NCI-H82 treated with DMSO at 0.1 percent for 48 hours (cell line): Measurements from ENCODE around the gene AMBRA1.
"Not testable (repeated sequence)": the region's sequence is repeated elsewhere in the genome, so short reads cannot be mapped to it uniquely, and the experiment has no call there.

Experiments
- DNase-seq: peaks from one replicate; lab custom pipeline; 2025; ENCODE audit not compliant: unreplicated experiment; lab: John Stamatoyannopoulos, UW

AMBRA1 gene

DNA sequence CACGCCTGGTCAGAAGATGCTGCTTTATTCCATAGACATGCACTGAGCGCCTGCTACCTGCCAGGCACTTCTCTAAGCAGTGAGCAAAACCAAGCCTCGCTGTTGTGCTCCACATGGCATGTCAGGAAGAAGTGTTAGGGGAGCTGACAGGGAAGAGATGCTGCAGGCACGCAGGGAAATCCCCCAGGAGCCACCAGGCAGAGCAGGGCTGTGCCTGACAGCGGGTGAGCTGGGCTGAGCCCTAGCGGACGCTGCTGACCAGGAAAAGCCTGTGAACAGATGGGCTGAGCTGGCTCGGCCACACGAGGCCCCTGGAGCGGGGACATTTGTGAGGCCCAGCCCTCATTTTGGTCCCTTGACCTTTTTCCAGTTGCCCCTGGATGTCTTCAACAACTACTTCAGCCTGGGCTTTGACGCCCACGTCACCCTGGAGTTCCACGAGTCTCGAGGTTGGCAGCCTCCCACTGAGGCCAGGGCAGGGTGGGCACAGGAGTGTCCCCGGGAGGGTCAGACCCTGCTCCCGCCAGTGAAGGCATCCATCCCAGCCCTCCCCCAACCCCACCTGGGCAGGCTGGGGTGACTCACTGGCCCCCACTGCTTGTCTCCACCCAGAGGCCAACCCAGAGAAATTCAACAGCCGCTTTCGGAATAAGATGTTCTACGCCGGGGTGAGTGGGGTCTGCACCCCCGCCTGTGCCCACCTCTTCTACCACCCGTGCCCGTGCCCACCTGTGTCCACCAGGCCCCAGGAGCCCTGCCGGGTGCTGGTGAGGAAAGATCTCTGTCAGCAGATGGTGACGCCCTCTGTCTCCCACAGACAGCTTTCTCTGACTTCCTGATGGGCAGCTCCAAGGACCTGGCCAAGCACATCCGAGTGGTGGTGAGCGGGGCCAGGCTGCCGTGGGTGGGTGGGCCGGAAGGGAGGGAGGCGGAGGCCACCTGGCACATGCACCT is 219.8 kb downstream of the AMBRA1 start:
- no peak for DNase-seq

DNA sequence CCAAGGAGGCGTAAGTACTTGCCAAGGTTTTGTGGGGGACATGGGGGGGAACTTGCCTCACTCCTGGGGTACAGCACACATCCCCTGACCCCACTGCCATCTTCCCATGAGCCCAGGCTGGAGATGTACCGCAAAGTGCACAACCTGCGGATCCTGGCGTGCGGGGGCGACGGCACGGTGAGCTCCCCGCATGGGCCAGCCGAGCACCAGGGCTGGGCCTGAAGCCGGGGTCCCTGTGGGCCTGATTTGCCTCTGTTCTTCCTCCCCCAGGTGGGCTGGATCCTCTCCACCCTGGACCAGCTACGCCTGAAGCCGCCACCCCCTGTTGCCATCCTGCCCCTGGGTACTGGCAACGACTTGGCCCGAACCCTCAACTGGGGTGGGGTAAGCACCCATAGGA is 221.3 kb downstream of the AMBRA1 start:
- not testable (repeated sequence) for DNase-seq

DNA sequence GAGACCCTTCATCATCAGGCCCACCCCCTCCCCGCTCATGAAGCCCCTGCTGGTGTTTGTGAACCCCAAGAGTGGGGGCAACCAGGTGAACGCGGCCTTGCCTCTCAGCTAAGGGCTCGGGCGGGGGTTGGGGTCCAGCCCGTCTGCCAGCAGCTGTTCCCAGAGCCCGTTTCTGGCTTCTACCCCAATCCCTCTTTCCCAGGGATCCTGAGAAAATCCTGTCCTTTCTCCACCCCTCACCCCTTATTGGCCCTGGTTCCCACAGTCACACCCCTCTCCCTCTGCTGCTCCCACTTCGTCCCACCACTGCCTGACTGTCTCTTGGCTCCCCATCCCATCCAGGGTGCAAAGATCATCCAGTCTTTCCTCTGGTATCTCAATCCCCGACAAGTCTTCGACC is 221.7 kb downstream of the AMBRA1 start:
- DNase-seq, result no peak

DNA sequence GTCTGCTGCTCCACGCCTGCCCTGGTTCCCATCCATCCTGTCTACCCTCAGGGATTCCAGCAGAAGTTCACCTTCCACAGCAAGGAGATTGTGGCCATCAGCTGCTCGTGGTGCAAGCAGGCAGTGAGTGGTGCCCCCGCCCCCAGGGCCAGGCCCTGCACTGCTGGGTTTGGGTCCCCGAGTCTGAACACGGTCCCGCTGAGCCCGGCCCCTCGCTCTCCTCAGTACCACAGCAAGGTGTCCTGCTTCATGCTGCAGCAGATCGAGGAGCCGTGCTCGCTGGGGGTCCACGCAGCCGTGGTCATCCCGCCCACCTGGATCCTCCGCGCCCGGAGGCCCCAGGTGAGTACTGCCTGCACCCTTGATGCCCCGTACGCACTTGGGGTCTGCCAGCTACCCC is 222.6 kb downstream of the AMBRA1 start:
- DNase-seq, result not testable (repeated sequence)

DNA sequence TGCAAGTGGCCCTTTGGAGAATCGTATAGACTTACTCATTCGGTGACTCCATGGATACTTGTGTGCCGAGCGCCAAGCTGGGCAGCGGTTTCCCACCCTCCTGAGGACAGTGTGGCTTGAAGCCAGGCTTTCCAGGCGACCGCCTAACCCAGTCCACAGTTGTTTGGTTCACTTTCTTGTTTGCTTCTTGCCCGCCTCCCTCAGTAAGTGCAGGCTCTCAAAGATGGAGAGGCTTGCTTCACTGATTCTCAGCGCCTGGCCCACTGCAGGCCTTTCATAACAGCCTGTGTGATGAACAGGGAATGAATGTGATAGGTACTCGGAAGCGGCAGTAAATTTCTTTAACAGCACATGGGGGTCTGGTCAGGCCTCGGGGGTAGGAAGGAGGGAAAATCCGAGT is 223.6 kb downstream of the AMBRA1 start:
- DNase-seq, result no peak

DNA sequence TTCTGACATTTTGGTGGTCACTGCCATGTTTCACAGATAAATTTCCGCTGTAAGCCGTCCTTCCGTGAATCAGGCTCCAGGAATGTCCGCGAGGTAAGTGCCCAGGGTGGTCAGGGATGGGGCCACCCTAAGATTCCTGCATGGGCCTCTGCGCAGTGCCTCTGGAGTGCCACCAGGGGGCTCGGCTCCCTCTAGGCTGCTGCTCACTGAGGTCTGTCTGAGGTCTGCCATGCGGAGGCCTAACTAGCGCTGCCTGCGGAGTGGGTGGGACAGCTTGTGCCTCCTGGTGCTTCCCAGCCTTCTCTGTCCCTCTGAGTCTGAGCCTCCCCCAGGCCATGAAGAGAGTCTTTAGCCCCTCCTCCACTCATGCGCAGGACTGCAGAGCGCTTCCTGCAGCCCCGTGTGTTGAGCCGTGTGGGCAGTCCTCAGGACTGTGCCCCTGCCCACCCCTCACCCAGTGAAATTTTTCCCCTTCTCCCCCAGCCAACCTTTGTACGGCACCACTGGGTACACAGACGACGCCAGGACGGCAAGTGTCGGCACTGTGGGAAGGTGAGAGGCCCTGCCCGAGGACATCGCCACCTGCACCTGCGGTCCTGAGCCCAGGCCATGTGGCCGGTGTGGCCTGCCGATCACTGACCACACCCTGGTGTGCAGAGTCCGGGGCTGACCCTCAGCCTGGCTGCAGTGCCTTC is 224.2 kb downstream of the AMBRA1 start:
- DNase-seq, result peak; percentile 44

DNA sequence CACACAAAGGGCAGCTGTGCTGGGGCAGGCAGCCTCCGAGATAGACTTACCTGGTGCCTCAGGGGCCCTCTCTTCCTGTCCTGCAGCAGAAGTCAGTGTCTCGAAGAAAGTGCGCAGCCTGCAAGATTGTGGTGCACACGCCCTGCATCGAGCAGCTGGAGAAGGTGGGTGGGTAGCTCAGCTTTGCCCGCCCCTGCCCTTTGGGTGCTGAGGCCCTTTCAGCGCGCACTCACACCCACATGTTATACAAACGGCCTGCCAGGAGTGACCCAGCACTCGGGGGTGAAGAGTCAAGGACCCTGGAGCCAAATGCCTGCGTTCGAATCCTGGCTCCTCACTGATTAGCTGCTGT is 225.9 kb downstream of the AMBRA1 start:
- no peak for DNase-seq

DNA sequence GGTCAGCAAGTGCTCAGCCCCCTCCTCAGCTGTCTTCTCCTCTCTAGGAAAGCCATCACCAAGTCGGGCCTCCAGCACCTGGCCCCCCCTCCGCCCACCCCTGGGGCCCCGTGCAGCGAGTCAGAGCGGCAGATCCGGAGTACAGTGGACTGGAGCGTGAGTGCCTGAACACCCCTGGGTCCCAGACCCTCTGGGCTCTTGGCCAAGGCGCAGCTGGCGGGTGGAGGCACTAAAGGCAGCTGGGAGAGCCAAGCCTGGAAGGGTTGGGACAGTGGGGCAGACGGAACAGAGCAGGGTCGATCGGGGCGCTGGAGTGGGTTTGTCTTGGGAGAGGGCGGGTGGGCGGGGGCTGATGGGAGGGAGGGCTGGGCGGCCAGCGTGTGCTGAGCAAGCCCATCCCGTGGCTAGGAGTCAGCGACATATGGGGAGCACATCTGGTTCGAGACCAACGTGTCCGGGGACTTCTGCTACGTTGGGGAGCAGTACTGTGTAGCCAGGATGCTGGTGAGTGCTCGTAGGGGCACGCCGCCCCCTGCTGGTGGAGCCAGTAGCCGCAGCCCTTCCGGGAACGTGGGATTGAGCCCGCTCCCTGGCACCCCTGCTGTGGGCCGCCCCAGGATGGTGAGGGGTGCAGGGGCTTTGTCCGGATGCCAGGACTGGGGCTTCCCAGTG is 226.4 kb downstream of the AMBRA1 start:
- DNase-seq, result no peak

DNA sequence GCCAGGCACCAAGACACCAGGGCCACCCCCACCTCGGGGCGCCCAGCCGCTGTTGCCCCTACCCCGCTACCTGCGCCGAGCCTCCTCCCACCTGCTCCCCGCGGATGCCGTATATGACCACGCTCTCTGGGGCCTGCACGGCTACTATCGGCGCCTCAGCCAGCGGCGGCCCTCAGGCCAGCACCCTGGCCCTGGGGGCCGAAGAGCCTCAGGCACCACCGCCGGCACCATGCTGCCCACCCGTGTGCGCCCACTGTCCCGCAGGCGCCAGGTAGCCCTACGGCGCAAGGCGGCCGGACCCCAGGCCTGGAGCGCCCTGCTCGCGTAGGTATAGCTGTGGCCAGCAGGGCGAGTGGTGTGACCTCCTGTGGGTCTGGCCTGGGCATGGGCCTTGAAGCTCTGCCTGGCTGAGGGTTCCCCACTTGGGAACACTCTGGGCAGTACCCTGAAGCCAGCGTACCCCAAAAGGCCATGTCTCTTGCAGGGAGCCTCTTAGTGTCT is 227.1 kb downstream of the AMBRA1 start:
- DNase-seq, result no peak

DNA sequence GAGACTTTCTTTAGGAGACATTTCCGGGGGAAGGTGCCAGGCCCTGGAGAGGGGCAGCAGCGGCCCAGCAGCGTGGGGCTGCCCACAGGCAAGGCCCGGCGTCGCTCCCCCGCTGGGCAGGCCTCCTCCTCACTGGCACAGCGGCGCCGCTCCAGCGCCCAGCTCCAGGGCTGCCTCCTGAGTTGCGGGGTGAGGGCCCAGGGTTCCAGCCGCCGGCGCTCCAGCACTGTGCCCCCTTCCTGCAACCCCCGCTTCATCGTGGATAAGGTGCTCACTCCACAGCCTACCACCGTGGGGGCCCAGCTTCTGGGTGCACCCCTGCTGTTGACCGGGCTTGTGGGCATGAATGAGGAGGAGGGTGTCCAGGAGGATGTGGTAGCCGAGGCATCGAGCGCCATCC is 227.6 kb downstream of the AMBRA1 start:
- no peak for DNase-seq

DNA sequence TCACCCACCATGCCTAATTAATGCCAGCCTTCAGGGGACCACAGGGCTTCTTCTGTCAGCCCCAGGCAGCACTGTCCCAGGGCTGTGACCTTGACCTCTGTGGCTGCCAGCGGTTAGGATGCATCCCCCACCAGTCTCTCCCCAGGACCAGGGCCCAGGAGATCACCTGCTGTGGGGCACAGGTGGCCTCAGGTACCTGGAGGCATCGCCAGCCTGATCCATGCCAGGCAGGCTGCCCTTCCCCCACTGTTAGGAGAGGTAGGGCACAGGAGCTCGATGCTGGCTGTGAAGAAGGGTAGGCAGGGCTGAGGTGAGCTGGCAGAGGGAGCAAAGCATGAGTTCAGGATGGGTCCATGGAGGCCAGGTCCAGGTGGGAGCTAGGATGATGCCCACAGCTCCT is 229.0 kb downstream of the AMBRA1 start:
- DNase-seq, result no peak

DNA sequence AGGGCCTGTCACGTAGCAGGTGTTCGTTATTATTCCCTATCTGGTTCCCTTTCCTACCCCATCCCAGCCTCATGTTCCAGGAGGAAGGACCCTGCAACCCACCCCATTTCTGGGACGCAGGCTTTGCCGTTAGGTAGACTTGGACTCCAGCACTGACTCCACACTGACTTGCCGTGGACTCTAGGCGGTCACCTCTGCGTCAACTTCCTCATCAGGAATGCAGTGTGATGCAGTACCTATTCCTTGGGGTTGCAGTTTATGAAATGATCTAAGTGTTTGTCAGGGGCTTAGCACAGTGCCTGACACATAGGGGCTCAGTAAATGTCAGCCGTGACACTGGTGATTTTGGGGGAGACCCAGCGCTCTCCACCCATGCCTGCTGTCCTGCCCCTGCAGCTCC is 229.8 kb downstream of the AMBRA1 start:
- DNase-seq, result no peak

DNA sequence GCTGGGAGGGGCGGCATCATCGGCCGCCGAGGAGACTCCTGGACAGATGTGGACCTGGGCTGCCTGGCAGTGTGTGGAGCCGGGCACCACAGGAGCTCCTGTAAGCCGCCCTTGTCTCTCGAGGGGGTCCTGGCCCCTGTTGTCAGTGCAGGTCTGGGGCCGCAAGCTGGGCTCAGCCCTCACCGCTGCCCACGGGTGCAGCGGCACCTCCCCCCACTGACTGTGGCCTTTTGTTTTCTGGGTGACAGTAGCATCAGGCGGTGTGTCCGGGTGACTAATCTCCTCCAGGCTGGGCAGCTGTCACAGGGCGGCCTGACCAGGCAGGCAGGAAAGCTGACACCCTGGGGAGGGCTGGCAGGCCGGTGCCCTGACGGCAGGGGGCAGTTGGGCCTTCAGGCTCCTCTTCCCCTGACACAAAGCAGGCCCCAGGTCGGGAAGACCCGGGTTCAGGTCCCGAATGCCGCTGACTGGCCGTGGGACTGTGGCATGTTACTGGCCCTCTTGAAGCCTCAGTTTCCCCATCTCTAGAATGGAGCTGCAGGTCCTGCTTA is 230.3 kb downstream of the AMBRA1 start:
- DNase-seq, result no peak

DNA sequence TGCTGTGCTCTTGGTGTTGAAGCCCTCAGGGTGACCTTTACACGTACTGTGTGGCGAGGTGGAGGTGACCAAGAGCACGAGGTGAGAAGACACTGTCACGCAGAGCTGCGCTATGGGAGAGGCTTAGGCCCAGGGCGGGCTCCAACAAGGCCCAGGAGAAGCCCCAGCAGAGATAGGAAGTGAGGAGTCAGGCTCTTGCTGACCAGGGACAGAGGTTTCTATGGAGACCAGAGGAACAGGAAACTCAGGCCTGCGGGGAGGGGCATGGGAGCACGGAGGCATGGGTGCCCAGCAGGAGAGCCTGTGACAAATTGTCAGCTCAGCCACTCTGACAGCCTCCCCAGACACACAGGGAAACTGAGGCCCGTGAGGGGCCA is 230.8 kb downstream of the AMBRA1 start:
- DNase-seq, result no peak

DNA sequence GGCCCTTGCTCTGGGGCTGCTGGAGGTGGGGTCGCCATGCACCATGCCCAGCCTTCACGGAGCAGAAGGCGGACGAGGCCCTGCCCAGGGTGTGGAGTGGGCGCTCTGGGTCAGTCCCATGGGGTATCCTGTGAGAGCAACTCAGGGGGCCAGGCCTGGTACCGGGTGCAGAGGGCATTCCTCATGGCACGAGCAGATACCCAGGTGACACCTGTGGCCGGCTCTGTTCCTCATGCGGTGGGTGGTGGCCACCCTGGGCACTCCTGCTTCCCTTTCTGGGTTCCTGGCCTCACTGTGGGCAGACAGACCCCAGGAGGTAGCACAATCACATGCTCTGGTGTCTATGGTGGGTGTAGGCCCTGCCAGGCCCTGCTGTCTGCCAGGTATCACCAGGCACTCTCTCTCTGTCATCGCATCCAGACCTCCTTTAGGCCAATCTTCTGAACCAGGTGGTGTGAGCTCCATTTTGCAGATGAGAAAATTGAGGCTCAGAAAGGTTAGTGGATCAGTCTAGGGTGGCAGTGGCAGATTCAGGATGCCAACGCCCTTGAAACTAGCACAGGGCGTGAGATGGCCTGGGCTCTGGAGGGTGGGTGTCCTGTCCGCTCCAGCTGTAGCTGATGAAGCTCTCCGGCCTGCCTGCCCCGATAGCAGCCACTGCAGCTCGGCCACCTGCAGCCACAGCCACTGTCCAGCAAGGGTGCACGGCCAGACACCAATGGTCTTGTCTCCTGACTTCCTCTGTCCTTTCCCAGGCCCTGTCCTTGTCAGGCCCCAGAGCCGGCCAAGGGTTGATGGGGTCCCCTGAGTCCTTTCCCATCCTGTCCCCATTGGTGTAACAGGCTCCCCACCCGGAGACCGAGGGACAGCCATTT is 231.4 kb downstream of the AMBRA1 start:
- DNase-seq, result no peak

DNA sequence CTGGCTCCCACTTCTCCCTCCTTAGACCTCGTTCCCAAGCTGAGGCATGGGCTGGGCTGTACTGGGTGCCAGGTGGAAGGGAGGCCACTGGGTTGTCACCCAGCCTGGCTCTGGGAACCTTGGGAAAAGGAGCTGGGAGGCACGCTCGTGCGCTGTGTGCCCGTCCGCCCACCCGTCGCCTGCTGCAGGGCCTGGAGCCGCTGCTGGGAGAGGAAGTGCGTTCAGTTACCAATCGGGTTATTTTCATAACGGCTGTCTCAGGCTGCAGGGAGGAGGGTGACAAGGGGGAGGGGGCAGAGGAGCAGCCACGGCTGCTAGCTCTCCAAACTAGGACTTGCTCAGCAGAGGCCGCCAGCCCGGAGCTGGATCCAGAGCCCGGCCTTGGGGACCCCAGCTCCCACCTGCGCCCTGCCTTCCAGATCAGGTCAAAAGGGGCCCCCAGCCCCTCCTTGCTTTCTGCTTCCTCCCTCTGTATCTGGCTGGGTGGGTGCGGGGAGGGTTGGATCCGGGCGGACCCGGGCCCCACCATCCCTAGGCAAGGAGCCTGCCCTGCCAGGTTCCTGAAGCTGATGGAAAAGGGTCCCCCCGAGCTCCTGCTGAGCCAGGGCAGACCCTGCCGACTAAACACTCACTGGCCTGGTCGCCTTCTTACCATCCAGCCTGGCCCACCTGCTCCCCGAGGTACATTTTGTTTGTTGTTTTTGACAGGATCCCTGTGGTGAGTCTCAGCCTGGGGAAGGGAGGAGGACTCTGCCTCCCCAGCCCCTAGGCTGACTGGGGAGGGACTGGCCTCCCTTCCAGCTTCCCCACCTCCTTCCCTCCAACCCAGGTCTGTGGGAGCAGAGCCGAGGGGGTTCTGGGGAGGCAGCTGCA is 232.3 kb downstream of the AMBRA1 start:
- no peak for DNase-seq

DNA sequence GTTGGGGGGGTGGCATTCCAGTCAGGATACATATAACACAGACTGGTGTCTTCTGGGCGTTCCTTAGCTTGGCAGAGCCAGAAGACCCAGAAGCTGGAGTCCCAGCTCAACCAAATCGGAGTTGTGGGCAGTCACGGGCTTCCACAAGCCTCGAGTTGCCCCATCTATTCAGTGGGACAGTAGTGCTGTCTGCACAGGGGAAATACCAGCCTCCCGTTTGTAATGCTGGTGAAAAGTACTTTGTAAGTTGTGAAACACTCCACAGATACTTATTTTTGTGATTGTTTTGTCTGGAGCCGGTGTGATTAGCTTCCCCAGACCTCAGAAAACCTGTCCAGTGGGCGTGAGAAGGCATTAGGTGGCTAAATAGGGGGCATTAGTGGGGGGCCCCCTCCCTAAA is 232.9 kb downstream of the AMBRA1 start:
- DNase-seq, result no peak

DNA sequence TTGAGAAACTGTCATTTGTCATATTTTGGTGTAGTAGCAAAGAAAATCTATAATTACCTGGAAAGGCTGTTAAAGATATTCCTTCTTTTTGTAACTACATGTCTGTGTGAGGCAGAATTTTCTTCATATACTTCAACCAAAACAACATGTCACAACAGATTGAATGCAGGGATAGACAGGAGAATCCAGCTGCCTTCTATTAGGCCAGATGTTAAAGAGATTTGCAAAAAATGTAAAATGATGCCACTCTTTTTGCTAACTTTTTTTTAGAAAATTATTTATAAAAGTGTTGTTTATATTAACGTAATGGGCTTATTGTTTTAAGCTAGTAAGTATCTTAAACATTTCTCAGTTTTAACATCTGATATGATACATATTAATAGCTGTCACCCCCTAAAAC is 233.9 kb downstream of the AMBRA1 start:
- no peak for DNase-seq

DNA sequence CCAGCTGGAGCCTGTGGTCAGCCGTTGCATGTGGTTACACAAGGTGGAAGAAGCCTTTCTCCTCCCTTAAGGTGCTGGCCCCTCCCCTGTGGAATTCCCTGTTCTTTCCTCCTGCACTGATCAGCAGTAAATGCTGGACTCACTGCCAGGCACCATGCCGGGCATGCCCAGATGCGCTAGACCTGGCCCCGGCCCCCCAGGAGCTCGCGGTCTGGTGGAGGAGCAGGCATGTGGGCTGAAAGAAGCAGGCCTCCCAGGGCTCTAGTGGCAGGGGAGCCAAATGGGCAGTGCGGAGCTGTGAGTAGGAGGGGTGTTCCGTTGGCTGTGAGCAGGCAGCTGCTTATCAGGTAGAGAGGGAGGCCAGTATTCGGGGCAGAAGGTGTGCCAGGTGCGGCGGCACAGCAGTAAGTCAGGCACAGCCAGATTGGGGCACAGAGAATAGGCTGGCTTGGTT is 236.3 kb downstream of the AMBRA1 start:
- no peak for DNase-seq
